Measurements from ENCODE around the gene SERPINB4.

SERPINB4 gene

GRCh38 chr18:63627819-63628218 lies 16.2 kb downstream of the SERPINB4 start:
- DNase-seq (ENCODE audit: low spot score), result no peak

GRCh38 chr18:63626431-63626830 lies 17.6 kb downstream of the SERPINB4 start:
- no peak for DNase-seq (ENCODE audit: low spot score)

GRCh38 chr18:63624863-63625262 lies 19.2 kb downstream of the SERPINB4 start:
- DNase-seq (ENCODE audit: low spot score), result no peak

GRCh38 chr18:63619661-63620060 lies 24.4 kb downstream of the SERPINB4 start:
- no peak for DNase-seq (ENCODE audit: low spot score)

- no peak for DNase-seq (ENCODE audit: low spot score)
These were observed 26.2 kb downstream of the SERPINB4 start for GRCh38 chr18:63617915-63618234.

GRCh38 chr18:63617049-63617914 lies 26.8 kb downstream of the SERPINB4 start:
- DNase-seq (ENCODE audit: low spot score), result no peak

GRCh38 chr18:63613420-63613819 lies 30.6 kb downstream of the SERPINB4 start:
- no peak for DNase-seq (ENCODE audit: low spot score)

GRCh38 chr18:63606526-63606925 lies 37.5 kb downstream of the SERPINB4 start:
- DNase-seq (ENCODE audit: low spot score), result no peak

GRCh38 chr18:63604791-63605567 lies 39.1 kb downstream of the SERPINB4 start:
- no peak for DNase-seq (ENCODE audit: low spot score)

GRCh38 chr18:63603772-63604171 lies 40.3 kb downstream of the SERPINB4 start:
- DNase-seq (ENCODE audit: low spot score), result no peak

GRCh38 chr18:63603355-63603754 lies 40.7 kb downstream of the SERPINB4 start:
- no peak for DNase-seq (ENCODE audit: low spot score)

- no peak for DNase-seq (ENCODE audit: low spot score)
These were observed 47.1 kb downstream of the SERPINB4 start for GRCh38 chr18:63596964-63597363.

GRCh38 chr18:63592471-63592870 lies 51.6 kb downstream of the SERPINB4 start:
- no peak for DNase-seq (ENCODE audit: low spot score)

GRCh38 chr18:63591725-63592124 lies 52.3 kb downstream of the SERPINB4 start:
- DNase-seq (ENCODE audit: low spot score), result no peak

GRCh38 chr18:63590966-63591695 lies 52.9 kb downstream of the SERPINB4 start:
- DNase-seq (ENCODE audit: low spot score), result no peak

GRCh38 chr18:63590373-63590772 lies 53.7 kb downstream of the SERPINB4 start:
- no peak for DNase-seq (ENCODE audit: low spot score)

GRCh38 chr18:63588909-63589308 lies 55.1 kb downstream of the SERPINB4 start:
- no peak for DNase-seq (ENCODE audit: low spot score)

Data from D341Med (cell line).